ENCODE results near the gene ALKBH4.

DNA sequence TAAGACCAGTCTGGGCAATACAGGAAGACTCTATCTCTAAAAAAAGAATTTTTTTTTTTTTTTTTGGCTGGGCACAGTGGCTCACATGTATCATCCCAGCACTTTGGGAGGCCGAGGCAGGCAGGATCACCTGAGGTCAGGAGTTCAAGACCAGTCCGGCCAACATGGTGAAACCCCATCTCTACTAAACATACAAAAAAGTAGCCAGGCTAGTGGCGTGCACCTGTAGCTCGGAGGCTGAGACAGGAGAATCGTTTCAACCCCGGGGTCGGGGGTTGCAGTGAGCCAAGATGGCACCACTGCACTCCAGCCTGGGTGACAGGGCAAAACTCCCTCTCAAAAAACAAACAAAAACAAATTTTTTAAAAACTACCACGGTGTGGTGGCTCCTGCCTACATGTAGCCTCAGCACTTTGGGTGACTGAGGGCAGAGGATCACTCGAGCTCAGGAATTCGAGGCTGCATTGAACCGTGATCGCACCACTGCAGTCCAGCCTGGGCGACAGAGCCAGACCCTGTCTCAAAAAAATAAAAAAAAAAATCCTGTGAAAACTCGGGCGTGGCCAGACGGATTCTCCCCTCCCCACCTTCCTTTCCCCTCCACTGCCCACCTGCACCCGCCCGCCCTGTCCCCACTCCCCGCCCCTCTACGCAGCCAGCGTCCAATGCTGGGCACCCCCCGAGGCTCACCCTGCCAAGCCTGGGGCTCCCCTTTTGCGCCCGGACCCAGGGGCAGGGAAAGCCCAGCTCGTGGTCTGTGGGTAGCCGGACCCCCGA is 32.0 kb downstream of the ALKBH4 start:
- TF ChIP-seq, protein P1, sequence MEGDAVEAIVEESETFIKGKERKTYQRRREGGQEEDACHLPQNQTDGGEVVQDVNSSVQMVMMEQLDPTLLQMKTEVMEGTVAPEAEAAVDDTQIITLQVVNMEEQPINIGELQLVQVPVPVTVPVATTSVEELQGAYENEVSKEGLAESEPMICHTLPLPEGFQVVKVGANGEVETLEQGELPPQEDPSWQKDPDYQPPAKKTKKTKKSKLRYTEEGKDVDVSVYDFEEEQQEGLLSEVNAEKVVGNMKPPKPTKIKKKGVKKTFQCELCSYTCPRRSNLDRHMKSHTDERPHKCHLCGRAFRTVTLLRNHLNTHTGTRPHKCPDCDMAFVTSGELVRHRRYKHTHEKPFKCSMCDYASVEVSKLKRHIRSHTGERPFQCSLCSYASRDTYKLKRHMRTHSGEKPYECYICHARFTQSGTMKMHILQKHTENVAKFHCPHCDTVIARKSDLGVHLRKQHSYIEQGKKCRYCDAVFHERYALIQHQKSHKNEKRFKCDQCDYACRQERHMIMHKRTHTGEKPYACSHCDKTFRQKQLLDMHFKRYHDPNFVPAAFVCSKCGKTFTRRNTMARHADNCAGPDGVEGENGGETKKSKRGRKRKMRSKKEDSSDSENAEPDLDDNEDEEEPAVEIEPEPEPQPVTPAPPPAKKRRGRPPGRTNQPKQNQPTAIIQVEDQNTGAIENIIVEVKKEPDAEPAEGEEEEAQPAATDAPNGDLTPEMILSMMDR (IDR thresholded peaks at IDR 0.05), result no peak
- no peak for TF ChIP-seq EP300 (IDR thresholded peaks at IDR 0.05)

Measured in ovary (tissue), 3 donors.